Transverse colon (tissue), 4 donors: Measurements from ENCODE around the gene CRTC2. TPM values are rescaled to one million over a fixed set of nuclear protein-coding genes. Genes with fewer than 3 reads are reported as not detected.
"Not testable (repeated sequence)": the region's sequence is repeated elsewhere in the genome, so short reads cannot be mapped to it uniquely, and the experiment has no call there.

Source experiments
- DNase-seq: peaks from one replicate; pipeline ENCODE4 v3.0.0-alpha.2; 2019
- H3K27ac ChIP-seq, 4 donors: fragments of 200-600 bp; sonication (generic); 2 replicates each; pipeline ENCODE4 v1.5.1; 2016 to 2018; ENCODE audit warnings: inconsistent platforms in 4 of 4
- H3K27me3 ChIP-seq: fragments of 200-600 bp; sonication (generic); 2 replicates; pipeline ENCODE4 v1.5.1; 2017; ENCODE audit warnings: inconsistent platforms
- H3K36me3 ChIP-seq, 4 donors: fragments of 200-600 bp; sonication (generic); 2 replicates each; pipeline ENCODE4 v1.5.1; 2017 to 2019; ENCODE audit warnings: inconsistent platforms in 4 of 4
- H3K4me1 ChIP-seq, 4 donors: fragments of 200-600 bp; sonication (generic); 2 replicates each; pipeline ENCODE4 v1.5.1; 2017 to 2020; ENCODE audit warnings: inconsistent platforms in 4 of 4
- H3K4me3 ChIP-seq, 4 donors: fragments of 200-600 bp; sonication (generic); 1 replicate in 1 of 4; 2 replicates in 3 of 4; pipeline versions ENCODE4 v1.5.1 to v1.6.1; 2017 to 2019; ENCODE audit warnings: inconsistent platforms in 4 of 4
- H3K9me3 ChIP-seq, 2 donors: fragments of 200-600 bp; sonication (generic); 2 replicates each; pipeline ENCODE4 v1.5.1; 2017 to 2019; ENCODE audit warnings: inconsistent platforms in 2 of 2
- CTCF ChIP-seq, 5 experiments: fragments of 200-600 bp in 3 of 5; fragments of 450-650 bp in 2 of 5; sonication (generic) in 3 of 5; IDR thresholded peaks; 1 replicate in 2 of 5; 2 replicates in 3 of 5; pipeline ENCODE4 v1.5.1; 2016 to 2017; ENCODE audit warnings: antibody characterized with exemption in 5 of 5, inconsistent platforms in 3 of 5, mild to moderate bottlenecking in 2 of 5, moderate library complexity in 1 of 5
- EP300 ChIP-seq: sonication (generic); formaldehyde crosslinking; IDR thresholded peaks from one replicate; pipeline ENCODE4 v1.6.1; 2017; ENCODE audit warnings: antibody characterized with exemption, low read depth
- POLR2A ChIP-seq: fragments of 450-650 bp; IDR thresholded peaks from one replicate; pipeline ENCODE4 v1.6.1; 2016; ENCODE audit warnings: antibody characterized with exemption, mild to moderate bottlenecking, moderate library complexity
- POLR2AphosphoS5 ChIP-seq, 3 donors: sonication (generic); formaldehyde crosslinking; IDR thresholded peaks; one replicate each; pipeline ENCODE4 v1.6.1; 2016; ENCODE audit warnings: antibody characterized with exemption in 3 of 3
- WGBS, 2 donors: methylation state at CpG; one replicate each; pipeline ENCODE4 v1.1.5; 2018; ENCODE audit warnings: low coverage in 1 of 2; 5-methylcytosine and 5-hydroxymethylcytosine counted together
- in situ Hi-C, 4 donors: fragments of 200-750 bp; cut with MboI; loops; one replicate each; pipeline versions ENCODE4 v1.15.0 to v1.15.1; 2017; ENCODE audit warnings: low sequenced_read_pairs in 3 of 4, low pct_ligation_motif_present in 1 of 4, low pct_unique_long_range_greater_than_20kb in 1 of 4
- intact Hi-C: fragments of 100-400 bp; cut with DNase I; formaldehyde crosslinking; loops from one replicate; pipeline ENCODE4 v1.15.1; 2023; ENCODE audit warnings: low total_unique reads
- total RNA-seq, 4 donors: library from RNA; depleted of rRNA; stranded (reverse); fragments of >200 nt; gene quantifications; one replicate each; pipeline ENCODE4 v1.1.0, GENCODE V29; 2016

The CRTC2 gene
- total RNA-seq, 4 donors from 2014 or later: 13.3 to 32.5 (median 21.4) TPM

GRCh38 chr1:153908071-153908470 is 50.3 kb downstream of the CRTC2 start:
- in situ Hi-C loops: loop anchor here in 1 of 4 donors (25.0 kb wide), 1 partner anchor 96 kb away; no protein-coding TSS in a partner anchor
- Histone ChIP-seq H3K27ac (no peak overlapping the region), H3K36me3 (peaks cover 0 to 4% (median 0%) of the 10 kb centered on the region in 4 donors), H3K4me3 (no peak overlapping the region), H3K4me1 (peaks cover 0 to 15% (median 0%) of the 10 kb centered on the region in 4 donors), H3K9me3 (no peaks in the 10 kb centered on the region), H3K27me3 (no peaks in the 10 kb centered on the region)
- intact Hi-C loops: no loop called here
- 93 to 94% methylated on average over 2 to 6 of the region's 6 CpGs for WGBS, 2 donors
- no peak for TF ChIP-seq EP300
- TF ChIP-seq POLR2AphosphoS5 (IDR thresholded peaks at IDR 0.05): no peak
- TF ChIP-seq POLR2A: no peak
- TF ChIP-seq CTCF (IDR thresholded peaks at IDR 0.05): no peak
- DNase-seq: no peak

GRCh38 chr1:153907134-153907533 is 51.3 kb downstream of the CRTC2 start:
- TF ChIP-seq CTCF (IDR thresholded peaks at IDR 0.05) (no peak), EP300 (no peak), POLR2AphosphoS5 (IDR thresholded peaks at IDR 0.05) (no peak), POLR2A (no peak)
- H3K27ac ChIP-seq: no peak overlapping the region
- 88 to 90% methylated on average over 6 of the region's 6 CpGs for WGBS, 2 donors
- no peak overlapping the region for H3K4me3 ChIP-seq
- H3K4me1 ChIP-seq: peaks cover 0 to 15% (median 0%) of the 10 kb centered on the region in 4 donors
- H3K27me3 ChIP-seq: no peaks in the 10 kb centered on the region
- DNase-seq: no peak
- H3K9me3 ChIP-seq: no peaks in the 10 kb centered on the region
- in situ Hi-C loops: loop anchor here in 1 of 4 donors (25.0 kb wide), 1 partner anchor 95 kb away; no protein-coding TSS in a partner anchor
- H3K36me3 ChIP-seq: peaks cover 0 to 4% (median 0%) of the 10 kb centered on the region in 4 donors
- intact Hi-C loops: no loop called here

- in situ Hi-C loops: loop anchor here in 1 of 4 donors (25.0 kb wide), 1 partner anchor 94 kb away; no protein-coding TSS in a partner anchor
- DNase-seq: no peak
- Histone ChIP-seq H3K4me3 (no peak overlapping the region), H3K27ac (no peak overlapping the region), H3K4me1 (peaks cover 0 to 15% (median 0%) of the 10 kb centered on the region in 4 donors), H3K27me3 (no peaks in the 10 kb centered on the region), H3K9me3 (no peaks in the 10 kb centered on the region), H3K36me3 (peaks cover 0 to 4% (median 0%) of the 10 kb centered on the region in 4 donors)
- intact Hi-C loops: no loop called here
- TF ChIP-seq POLR2A (no peak), CTCF (IDR thresholded peaks at IDR 0.05) (no peak), EP300 (no peak), POLR2AphosphoS5 (IDR thresholded peaks at IDR 0.05) (no peak)
- WGBS, 2 donors: 83 to 96% methylated on average over 1 of the region's 1 CpG
Observed at GRCh38 chr1:153906396-153906795, 52.0 kb downstream of the CRTC2 start.

GRCh38 chr1:153905908-153906307 is 52.5 kb downstream of the CRTC2 start:
- H3K36me3 ChIP-seq, intact Hi-C loops, H3K9me3 ChIP-seq, H3K27me3 ChIP-seq, H3K4me3 ChIP-seq, H3K27ac ChIP-seq, DNase-seq: not testable (repeated sequence)
- peaks cover 0 to 14% (median 0%) of the 10 kb centered on the region in 4 donors for H3K4me1 ChIP-seq
- in situ Hi-C loops: loop anchor here in 1 of 4 donors (25.0 kb wide), 1 partner anchor 94 kb away; no protein-coding TSS in a partner anchor
- WGBS, 2 donors: 90% methylated on average over 8 of the region's 8 CpGs; no CpG with 5 or more reads in 1 of the 2 donors
